ENCODE measurements around the gene BTBD9.

- TF ChIP-seq EZH2phosphoT487 (IDR thresholded peaks at IDR 0.05; ENCODE audit: insufficient read depth, low read depth) (no peak), EZH2 (IDR thresholded peaks at IDR 0.05; ENCODE audit: insufficient read depth, poor library complexity, severe bottlenecking) (no peak)
Measured at GRCh38 chr6:38364127-38364526, 275.6 kb downstream of the BTBD9 start.

Measured in GM23248 (cell line).